IPS-15b (cell line): ENCODE measurements around the gene OR6J1.

Experiments
- H3K27me3 ChIP-seq: one replicate; pipeline ENCODE4 v1.6.1; 2013; ENCODE audit warnings: low read length; ENCODE audit not compliant: control insufficient read depth, insufficient read depth
- H3K36me3 ChIP-seq: one replicate; pipeline ENCODE4 v1.6.1; 2013; ENCODE audit warnings: low read length; ENCODE audit not compliant: control insufficient read depth, insufficient read depth
- H3K4me1 ChIP-seq: one replicate; pipeline ENCODE4 v1.6.1; 2013; ENCODE audit warnings: mild to moderate bottlenecking, low read length; ENCODE audit not compliant: control insufficient read depth, insufficient read depth
- H3K4me3 ChIP-seq: one replicate; pipeline ENCODE4 v1.5.1; 2013; ENCODE audit warnings: low read depth, low read length
- H3K9ac ChIP-seq: one replicate; pipeline ENCODE4 v1.6.1; 2013; ENCODE audit warnings: low read depth, mild to moderate bottlenecking, low read length
- H3K9me3 ChIP-seq: one replicate; pipeline ENCODE4 v1.6.1; 2013; ENCODE audit warnings: mild to moderate bottlenecking, low read length; ENCODE audit not compliant: control insufficient read depth, insufficient read depth

The OR6J1 gene

DNA sequence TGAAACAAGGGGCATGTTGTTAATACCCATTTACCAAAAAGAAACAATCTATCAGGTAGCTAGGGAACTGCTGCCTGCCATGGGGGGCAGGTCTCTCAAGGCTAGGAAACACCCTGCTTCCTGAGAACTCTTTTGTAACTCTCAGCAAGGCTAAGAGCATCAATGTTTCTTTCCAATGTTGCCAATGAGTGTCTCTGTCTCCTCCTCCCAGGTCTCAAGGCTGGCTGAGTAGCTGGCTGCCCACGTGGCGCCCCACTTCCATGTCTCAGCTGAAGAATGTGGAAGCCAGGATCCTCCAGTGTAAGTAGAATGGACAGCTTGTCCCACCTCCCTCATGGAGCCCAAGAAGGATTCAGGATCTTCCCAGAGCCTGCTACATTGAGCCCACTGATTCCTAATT lies 42.7 kb downstream of the OR6J1 start:
- no peak overlapping the region for H3K9ac ChIP-seq
- H3K4me3 ChIP-seq: no peak overlapping the region
- no peaks in the 10 kb centered on the region for H3K27me3 ChIP-seq
- peaks cover 39% of the 10 kb centered on the region for H3K36me3 ChIP-seq
- peaks cover 11% of the 10 kb centered on the region for H3K4me1 ChIP-seq
- no peaks in the 10 kb centered on the region for H3K9me3 ChIP-seq

DNA sequence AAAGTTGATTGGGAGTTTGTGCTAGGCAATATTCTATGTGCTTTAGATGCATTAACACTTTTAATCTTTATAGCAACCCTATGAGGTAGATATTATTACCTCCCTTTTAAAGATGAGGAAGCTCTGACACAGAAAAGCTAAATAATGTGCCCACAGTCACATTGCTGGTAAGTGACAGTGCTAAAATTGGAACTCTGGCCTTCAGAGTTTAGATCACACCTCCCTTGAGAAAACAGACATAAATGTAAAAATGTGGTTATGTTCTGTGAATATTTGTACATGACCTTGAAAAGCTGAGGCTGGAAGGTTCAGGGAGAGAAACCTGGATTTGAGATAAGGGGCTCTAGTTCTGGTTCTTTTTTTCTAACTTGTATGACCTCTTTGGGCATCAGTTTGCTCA lies 44.1 kb downstream of the OR6J1 start:
- no peak overlapping the region for H3K9ac ChIP-seq
- H3K36me3 ChIP-seq: peaks cover 28% of the 10 kb centered on the region
- no peak overlapping the region for H3K4me3 ChIP-seq
- H3K27me3 ChIP-seq: no peaks in the 10 kb centered on the region
- H3K4me1 ChIP-seq: peaks cover 11% of the 10 kb centered on the region
- no peaks in the 10 kb centered on the region for H3K9me3 ChIP-seq

DNA sequence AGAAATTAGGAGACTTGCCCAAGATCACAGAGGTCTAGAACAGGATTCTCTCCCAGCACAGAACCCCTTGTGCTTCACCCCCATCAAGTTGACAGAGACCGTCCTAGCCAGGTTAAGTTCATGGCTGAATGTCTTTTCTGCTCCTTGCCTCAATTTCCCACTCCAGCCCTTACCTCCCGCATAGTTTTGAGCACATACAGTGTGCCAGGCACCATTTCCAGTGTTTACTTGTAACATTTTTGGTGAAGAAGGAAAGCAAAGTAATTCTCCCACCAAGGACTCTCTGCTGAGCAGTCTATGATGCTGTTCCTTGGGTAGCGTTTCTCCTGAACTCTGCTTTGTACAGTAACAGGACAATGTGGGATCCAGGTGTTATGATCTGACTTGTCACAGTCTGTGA lies 44.8 kb downstream of the OR6J1 start:
- H3K4me1 ChIP-seq: peaks cover 11% of the 10 kb centered on the region
- H3K27me3 ChIP-seq: no peaks in the 10 kb centered on the region
- H3K9ac ChIP-seq: peak overlapping the region; percentile 66
- peaks cover 24% of the 10 kb centered on the region for H3K36me3 ChIP-seq
- peak overlapping the region; percentile 98 for H3K4me3 ChIP-seq
- H3K9me3 ChIP-seq: no peaks in the 10 kb centered on the region

DNA sequence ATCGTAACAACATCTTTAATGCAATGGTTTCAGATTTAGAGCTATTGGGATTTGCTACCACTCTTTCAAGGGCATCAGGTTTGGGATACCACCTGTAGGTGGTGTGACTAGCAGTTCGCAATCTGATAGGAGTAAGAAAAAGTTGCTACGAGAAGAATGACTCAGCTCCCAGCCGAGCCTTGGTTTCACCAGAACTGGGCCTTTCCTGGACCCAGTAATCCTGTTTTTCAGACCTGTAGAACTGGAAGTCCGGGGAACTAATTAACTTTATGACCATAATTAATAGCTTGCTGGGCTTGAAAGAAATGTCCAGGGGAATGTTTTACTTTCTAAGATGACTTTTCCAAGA lies 45.3 kb downstream of the OR6J1 start:
- no peaks in the 10 kb centered on the region for H3K9me3 ChIP-seq
- H3K4me3 ChIP-seq: peak overlapping the region; percentile 98
- peaks cover 23% of the 10 kb centered on the region for H3K36me3 ChIP-seq
- no peaks in the 10 kb centered on the region for H3K27me3 ChIP-seq
- H3K4me1 ChIP-seq: peaks cover 11% of the 10 kb centered on the region
- peak overlapping the region; percentile 66 for H3K9ac ChIP-seq

DNA sequence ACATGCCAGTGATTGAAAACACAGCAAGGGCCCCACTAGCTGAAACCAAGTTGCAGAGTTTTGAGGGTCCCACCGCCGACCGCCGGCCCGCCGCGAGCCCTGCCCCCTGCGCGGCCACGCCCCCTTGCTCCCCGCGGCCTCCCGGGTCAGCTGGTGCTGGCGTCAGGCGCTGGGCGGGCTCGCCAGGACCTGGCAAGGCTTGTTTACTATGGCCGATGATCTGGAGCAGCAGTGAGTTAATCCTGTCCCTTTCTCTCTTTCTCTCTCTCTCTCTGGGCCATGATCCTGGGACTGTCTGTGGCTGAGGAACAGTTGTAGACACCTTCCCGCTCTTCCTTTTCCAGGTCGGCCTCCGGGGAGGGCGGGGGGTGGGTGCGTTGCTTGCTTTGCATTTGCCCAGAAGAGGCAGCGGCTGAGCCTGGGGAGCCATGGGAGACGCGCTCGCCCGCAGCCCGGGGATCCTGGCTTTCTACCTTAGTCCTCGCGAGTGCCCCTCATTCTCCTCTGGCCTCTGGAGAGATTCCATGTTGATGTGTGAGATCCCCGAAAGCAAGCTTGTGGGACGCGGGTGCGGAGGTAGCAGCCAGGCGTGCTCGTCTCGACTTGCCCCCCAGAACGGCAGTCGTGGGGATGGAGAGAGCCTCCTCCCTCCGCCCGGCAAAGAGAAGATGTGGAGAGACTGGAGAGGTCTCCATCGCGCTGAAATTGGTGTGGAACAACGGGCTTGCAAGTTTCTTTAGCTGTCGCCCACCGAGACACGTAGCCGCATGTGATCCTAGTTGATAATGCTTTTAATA lies 45.9 kb downstream of the OR6J1 start, which contains the start of gene ABHD4:
Gene ABHD4, plus strand, starts transcription at position 202 of the 797 bp plus-strand sequence. Its CDS starts 7 bp downstream, at position 209.
- peaks cover 17% of the 10 kb centered on the region for H3K36me3 ChIP-seq
- peaks cover 11% of the 10 kb centered on the region for H3K4me1 ChIP-seq
- peak within 1 kb of the TSS; percentile 98 for H3K4me3 ChIP-seq
- peak within 1 kb of the TSS; percentile 66 for H3K9ac ChIP-seq
- H3K9me3 ChIP-seq: no peaks in the 10 kb centered on the region
- H3K27me3 ChIP-seq: no peaks in the 10 kb centered on the region

DNA sequence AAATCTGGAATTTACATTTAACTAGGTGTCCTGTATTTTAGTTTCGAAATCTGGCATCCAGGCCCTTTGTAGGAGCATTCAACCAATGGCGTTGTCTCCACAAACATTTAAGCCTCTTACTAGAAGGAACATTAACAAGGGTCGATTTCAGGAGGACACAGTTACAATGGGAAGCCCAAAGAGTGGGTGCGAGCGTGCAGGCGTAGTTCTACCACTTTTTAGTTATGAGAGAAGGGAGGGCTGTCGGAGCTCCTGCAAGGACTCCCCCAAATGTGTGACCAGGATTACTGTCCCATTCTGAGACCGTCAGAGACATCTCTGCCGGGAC lies 46.4 kb downstream of the OR6J1 start:
- no peaks in the 10 kb centered on the region for H3K27me3 ChIP-seq
- peak overlapping the region; percentile 40 for H3K9ac ChIP-seq
- no peaks in the 10 kb centered on the region for H3K9me3 ChIP-seq
- H3K36me3 ChIP-seq: peaks cover 11% of the 10 kb centered on the region
- H3K4me1 ChIP-seq: peaks cover 16% of the 10 kb centered on the region
- H3K4me3 ChIP-seq: peak overlapping the region; percentile 98

DNA sequence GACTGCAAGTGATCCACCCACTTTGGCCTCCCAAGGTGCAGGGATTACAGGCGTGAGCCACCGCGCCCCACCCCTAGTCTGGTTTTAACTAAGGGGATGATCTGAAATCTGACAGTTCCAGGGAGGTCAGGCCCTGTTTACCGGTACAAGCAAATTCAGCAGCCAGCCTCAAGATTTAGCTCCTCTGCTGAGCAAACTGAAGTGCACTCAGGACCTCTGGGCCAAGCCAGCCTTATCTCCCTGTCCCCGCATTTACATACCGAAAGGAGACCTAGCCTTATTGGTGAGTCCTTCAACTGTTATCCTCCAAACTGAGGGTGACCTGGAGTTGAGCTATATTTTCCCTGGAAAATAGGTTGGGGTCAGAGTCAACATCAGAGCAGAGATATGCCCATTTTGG lies 46.9 kb downstream of the OR6J1 start:
- Histone ChIP-seq H3K36me3 (peaks cover 7% of the 10 kb centered on the region), H3K9me3 (no peaks in the 10 kb centered on the region), H3K4me1 (peaks cover 16% of the 10 kb centered on the region), H3K4me3 (peak overlapping the region; percentile 98), H3K9ac (no peak overlapping the region), H3K27me3 (no peaks in the 10 kb centered on the region)

DNA sequence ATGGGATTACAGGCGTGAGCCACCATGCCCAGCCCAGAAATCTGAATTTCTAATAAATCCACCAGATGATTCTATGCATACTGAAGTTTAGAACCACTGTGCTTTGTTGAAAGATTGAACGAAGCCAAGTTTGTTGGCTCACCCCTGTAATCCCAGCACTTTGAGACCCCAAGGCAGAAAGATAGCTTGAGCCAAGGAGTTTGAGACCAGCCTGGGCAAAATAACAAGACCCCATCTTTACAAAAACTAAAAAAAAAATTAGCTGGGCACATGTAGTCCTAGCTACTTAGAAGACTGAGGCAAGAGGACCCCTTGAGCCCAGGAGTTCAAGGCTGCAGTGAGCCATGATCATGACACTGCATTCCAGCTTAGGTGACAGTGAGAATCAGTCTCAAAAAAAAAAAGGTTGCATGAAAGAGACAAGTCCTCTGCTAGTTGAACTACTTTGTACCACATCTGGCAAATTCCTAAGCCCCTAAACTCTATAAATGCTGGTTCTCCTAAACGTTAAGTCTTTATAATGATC lies 47.7 kb downstream of the OR6J1 start:
- Histone ChIP-seq H3K4me3 (no peak overlapping the region), H3K36me3 (no peaks in the 10 kb centered on the region), H3K4me1 (peaks cover 16% of the 10 kb centered on the region), H3K9ac (no peak overlapping the region), H3K9me3 (no peaks in the 10 kb centered on the region), H3K27me3 (no peaks in the 10 kb centered on the region)

DNA sequence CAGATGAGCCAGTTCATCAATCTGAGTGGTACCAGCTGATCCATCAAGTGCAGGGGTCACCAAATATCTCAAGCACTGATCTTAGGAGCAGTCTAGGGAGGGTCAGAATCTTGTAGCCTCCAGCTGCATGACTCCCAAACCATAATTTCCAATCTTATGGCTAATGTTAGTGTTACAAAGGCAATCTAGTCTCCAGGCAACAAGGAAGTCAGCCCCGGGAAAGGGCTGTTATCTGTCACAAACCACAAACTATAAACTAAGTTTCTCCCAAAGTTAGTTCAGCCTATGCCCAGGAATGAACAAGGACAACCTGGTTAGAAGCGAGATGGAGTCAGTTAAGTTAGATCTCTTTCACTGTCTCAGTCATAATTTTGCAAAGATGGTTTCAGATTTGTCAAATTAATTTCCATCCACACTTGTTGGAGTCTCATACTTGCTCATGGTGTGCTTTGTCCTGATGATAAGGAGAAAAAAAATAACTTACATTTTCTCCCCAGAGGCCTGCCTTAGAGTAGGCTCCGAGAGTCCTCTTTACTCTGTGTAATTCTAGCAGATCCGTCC lies 49.9 kb downstream of the OR6J1 start:
- no peaks in the 10 kb centered on the region for H3K36me3 ChIP-seq
- H3K4me1 ChIP-seq: peaks cover 10% of the 10 kb centered on the region

DNA sequence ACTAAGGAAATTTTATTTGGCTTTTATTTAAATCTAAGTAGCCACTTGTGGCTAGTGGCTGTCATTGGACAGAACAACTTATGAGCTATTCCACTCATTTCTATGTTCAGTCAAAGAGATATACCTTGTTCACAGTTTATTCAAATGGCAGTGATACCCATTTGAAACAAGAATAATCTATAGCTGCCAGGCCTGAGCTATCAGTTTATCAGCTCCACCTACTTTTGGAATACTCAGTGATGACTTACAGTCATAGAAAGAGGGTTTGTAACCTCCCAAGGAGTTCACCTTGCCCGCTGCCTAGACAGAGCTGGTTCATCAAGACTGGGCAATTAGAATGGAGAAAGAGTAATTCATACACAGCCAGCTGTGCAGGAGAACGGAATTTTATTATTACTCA lies 50.6 kb downstream of the OR6J1 start:
- Histone ChIP-seq H3K4me3 (no peak overlapping the region), H3K36me3 (no peaks in the 10 kb centered on the region), H3K4me1 (peaks cover 8% of the 10 kb centered on the region), H3K27me3 (no peaks in the 10 kb centered on the region), H3K9me3 (no peaks in the 10 kb centered on the region), H3K9ac (no peak overlapping the region)

More for the DNA sequence above, 49.9 kb downstream of the OR6J1 start:
- Histone ChIP-seq H3K4me3 (no peak overlapping the region), H3K9me3 (no peaks in the 10 kb centered on the region), H3K27me3 (no peaks in the 10 kb centered on the region), H3K9ac (no peak overlapping the region)

DNA sequence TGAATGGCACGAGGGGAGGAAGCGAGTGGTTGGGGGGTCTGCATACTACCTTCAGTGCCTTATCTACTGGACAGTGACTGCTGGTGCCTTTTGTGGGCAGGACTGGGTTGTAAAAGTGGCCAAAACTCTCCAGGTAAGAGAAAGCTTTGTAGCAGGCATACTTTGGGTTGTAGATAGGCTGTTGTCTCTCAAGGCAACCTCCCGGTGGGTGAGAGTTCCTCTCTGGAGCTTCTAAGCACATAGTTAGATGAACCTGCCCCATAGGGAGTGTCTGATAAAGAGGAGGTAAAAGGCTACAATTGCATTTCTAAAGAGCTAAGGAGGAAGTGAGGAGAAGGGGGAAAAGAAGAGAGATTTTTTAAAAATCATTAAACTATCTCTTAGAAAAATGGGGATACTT lies 51.0 kb downstream of the OR6J1 start:
- H3K36me3 ChIP-seq: no peaks in the 10 kb centered on the region
- peak overlapping the region; percentile 3 for H3K9ac ChIP-seq
- H3K4me1 ChIP-seq: peaks cover 8% of the 10 kb centered on the region
- no peak overlapping the region for H3K4me3 ChIP-seq
- no peaks in the 10 kb centered on the region for H3K27me3 ChIP-seq
- H3K9me3 ChIP-seq: no peaks in the 10 kb centered on the region
